GM21529 (cell line): ENCODE measurements around the gene CFAP70.
"Not testable (repeated sequence)": the region's sequence is repeated elsewhere in the genome, so short reads cannot be mapped to it uniquely, and the experiment has no call there.

Source experiments
- ATAC-seq: cut with Tn5 transposase; IDR thresholded peaks from one replicate; pipeline ENCODE4 v1.9.1; 2021; ENCODE audit not compliant: unreplicated experiment

Gene CFAP70

DNA sequence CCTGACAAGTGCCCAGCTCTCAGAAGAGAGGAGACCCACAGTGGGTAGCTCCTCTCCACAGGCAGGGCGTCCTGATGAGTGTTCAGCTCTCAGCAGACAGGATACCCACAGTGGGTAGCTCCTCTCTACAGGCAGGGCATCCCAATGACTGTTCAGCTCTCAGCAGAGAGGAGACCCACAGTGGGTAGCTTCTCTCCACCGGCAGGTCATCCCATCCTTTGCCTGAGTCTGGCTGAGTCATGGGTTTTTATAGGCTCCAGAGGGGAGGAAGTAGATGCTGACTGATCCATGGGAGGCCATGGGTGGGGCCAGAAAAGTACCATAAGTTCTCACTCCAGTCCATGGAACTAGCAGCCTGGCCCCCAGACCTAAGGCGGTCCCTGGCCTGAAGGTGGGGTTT lies 18.5 kb downstream of the CFAP70 start:
- ATAC-seq = no peak

DNA sequence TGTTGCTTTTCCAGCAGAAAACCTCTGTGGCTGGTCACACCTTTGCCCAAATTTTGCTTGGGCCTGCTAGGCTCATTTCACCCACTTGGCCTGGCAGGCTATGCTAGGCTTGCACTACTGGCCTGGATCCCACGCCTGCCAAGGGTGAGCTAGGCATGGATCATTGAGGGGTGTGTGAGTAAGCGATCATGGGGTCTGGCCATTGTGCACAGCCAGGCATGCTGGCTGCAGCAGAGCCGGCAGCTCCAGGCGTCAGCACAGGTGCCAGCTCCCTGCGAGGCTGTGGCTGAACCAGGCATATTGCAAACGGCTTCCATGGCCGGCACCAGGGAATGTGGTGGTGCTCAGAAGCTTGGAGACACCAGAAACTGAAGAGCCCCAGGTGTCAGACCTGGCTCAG lies 19.2 kb downstream of the CFAP70 start:
- ATAC-seq = no peak

DNA sequence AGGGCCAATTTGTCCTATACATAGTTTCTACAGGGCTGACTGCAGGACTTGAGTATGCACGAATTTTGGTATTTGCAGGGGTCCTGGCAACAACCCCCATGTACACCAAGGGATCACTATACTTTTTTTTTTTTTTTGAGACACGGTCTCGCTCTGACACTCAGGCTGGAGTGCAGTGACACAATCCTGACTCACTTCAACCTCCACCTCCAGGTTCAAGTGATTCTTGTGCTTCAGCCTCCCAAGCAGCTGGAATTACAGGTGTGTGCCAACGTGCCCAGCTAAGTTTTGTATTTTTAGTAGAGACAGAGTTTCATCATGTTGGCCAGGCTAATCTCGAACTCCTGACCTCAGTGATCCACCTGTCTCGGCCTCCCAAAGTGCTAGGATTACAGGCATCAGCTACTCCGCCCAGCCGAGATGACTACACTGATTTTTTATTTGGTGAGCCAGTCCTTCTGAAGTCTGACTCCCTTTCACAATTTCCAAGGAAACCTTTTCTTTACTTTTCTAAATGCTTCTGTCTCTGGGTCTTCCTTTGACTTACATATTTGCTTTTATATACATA lies 19.8 kb downstream of the CFAP70 start:
- no peak for ATAC-seq

DNA sequence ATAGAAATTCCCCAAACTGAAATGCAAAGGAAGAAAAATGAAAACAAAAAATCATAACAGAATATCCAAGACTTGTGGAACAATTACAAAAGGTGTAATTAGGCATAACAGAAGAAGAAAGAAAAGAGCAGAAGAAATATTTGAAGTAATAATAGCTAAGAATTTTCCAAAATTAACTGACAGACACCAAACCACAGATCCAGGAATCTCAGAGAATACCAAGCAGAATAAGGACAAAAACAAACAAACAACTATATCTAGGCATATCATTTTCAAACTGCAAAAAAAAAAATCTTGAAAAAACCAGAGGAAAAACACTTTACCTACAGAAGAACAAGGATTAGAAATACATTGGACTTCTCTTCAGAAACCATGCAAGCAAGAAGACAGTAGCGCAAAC lies 25.5 kb downstream of the CFAP70 start:
- no peak for ATAC-seq

DNA sequence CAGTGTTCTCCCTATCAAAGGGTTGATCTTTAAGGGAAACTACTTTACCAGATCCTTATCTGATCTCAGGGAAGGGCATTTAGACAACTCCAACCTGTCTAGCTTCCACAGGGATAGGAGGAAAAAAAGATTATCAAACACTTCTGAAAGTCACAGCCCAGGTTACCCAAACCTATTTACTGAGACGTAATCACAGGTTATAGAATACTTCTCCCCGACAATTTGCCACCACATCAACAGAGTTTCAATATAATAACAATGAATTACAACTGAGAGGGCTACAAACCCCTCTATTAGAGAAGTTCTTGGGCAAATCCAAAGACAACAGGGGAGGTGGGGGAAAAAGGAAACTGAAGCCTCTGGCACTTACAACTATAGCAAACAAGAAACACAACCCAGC lies 26.3 kb downstream of the CFAP70 start:
- no peak for ATAC-seq

DNA sequence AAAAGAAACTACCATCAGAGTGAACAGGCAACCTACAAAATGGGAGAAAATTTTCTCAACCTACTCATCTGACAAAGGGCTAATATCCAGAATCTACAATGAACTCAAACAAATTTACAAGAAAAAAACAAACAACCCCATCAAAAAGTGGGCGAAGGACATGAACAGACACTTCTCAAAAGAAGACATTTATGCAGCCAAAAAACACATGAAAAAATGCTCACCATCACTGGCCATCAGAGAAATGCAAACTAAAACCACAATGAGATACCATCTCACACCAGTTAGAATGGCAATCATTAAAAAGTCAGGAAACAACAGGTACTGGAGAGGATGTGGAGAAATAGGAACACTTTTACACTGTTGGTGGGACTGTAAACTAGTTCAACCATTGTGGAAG lies 30.1 kb downstream of the CFAP70 start:
- ATAC-seq = not testable (repeated sequence)

DNA sequence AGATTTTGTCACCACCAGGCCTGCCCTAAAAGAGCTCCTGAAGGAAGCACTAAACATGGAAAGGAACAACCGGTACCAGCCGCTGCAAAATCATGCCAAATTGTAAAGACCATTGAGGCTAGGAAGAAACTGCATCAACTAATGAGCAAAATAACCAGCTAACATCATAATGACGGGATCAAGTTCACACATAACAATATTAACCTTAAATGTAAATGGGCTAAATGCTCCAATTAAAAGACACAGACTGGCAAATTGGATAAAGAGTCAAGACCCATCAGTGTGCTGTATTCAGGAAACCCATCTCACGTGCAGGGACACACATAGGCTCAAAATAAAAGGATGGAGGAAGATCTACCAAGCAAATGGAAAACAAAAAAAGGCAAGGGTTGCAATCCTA lies 33.4 kb downstream of the CFAP70 start:
- not testable (repeated sequence) for ATAC-seq

DNA sequence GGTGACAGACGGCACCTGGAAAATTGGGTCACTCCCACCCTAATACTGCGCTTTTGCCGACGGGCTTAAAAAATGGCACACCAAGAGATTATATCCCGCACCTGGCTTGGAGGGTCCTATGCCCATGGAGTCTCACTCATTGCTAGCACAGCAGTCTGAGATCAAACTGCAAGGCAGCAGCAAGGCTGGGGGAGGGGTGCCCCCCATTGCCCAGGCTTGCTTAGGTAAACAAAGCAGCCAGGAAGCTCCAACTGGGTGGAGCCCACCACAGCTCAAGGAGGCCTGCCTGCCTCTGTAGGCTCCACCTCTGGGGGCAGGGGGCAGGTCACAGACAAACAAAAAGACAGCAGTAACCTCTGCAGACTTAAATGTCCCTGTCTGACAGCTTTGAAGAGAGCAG lies 35.1 kb downstream of the CFAP70 start:
- not testable (repeated sequence) for ATAC-seq

DNA sequence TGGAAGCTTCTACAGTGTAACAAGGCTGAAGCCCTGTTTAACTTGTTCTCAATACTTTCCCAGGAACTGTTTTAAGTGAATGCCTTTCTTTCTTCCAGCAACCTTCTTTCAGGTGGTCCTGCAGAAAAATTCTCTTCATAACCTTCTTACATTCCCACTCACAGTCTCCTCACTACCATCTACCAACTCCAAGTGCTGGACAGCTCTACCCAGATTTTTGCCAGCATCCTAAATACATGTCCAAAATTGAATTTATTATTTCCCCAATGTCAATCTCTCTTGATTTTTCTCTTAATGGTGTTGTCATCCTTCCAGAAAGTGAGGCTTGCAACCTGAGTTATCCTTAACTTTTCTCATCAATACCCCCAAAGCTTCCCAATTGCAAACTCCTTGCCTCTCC lies 48.2 kb downstream of the CFAP70 start:
- no peak for ATAC-seq

DNA sequence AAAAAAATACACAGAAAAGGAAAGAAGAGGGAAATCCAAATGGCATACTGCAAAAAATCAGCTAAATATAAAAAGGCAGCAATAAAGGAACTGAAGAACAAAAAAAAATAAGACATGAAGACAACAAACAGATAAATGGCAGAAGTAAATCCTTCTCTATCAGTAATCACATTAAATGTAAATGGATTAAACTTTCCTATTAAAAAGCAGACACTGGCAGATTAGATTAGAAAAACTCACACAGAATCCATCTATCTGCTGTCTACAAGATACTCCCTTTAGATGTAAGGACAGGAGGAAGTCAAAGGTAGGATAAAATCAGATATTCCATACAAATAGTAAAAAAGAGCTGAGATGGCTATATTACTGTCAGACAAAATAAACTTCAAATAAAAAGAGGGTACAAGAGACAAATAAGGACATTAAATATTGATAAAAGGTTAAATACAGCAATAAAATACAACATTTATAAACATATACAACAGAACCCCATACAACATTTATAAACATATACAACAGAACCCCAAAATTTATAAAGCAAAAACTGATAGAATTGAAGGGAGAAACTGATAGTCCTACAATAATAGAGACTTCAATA lies 51.4 kb downstream of the CFAP70 start:
- ATAC-seq = no peak

DNA sequence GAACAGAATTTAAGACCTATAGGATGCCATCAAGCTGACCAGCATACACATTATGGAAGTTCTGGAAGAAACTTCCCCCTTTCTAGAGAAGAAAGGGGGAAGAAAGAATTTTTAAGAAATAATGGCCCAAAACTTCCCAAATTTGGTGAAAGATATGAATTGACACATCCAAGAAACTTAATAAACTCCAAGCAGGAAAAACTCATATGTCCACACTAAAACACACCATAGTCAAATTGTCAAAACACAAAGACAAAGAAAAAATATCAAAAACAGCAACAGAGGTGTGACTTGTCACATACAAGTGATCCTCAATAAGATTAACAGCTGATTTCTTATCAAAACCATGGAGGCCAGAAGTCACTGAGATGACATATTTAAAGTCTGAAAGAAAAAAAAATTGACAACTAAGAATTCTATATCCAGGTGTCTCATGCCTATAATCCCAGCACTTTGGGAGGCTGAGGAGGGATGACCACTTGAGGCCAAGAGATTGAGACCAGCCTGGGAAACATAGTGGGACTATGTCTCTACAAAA lies 52.4 kb downstream of the CFAP70 start:
- ATAC-seq = no peak

DNA sequence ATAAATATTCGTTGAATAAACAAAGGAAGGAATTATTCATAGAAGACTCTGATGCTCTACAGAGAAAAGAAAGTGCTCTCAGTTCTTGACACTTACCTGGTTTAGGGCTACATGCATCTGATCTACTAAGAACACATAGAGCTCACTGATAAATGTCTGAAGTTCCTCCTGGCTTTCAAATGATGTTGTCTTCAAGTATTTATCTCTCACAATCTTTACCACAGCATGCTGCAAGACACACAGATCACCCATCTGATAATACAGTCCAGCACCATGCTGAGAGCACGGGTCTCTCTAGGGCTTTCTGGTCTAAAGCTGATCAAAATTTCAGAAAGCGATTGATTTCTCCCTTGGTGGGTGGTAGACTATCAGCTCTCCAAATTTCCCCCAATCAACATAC lies 61.7 kb downstream of the CFAP70 start:
- no peak for ATAC-seq

DNA sequence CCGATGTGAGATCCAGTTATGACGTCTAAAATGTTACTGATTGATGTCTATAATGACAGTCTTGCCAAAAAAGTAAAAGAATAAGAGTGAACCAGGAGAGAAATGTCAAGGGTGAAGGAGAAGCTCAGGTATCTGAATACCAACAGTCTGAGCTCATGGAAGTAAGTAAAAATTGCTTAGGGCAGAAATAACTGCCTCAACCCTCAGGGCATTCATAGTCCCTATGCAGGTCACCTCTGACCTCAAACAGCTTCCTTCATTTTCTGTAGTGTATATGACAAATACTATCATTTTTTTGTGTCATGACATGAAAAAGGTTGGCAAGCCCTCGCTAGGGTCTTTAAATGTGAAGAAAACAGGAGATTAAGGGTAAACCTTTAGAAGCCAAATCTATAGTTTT lies 65.2 kb downstream of the CFAP70 start:
- ATAC-seq = no peak

DNA sequence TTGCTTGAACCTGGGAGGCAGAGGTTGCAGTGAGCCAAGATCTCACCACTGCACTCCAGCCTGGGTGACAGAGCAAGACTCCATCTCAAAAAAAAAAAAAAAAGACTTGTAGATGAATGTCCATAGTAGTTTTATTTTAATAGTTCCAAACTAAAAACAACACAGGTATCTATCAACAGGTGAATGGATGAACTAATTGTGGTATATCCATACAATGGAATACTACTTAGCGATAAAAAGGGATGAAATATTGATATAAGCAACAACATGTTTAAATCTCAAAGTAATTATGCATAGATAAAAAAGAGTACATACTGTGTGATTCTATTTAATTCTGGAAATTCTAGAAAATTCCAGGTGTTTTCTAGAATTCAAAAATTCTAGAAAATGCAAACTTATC lies 68.7 kb downstream of the CFAP70 start:
- ATAC-seq = no peak

DNA sequence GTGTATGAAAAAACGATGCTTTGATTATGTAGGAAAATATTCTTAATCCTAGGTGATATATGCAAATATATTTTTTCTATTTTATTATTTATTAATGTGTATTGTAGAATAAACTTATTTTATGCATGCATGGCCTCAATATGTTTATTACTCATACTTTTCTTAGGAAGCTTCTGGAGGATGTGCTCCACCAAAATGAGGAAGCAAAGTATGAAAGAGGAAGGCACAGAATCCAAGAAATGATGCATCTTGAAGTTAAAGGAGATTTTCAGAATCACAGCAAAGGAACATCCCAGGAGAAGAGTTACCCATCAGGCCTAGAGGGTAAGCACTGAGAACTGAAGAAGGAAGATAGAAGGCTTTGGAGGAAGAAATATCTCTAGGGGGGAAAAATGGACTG lies 71.2 kb downstream of the CFAP70 start:
- ATAC-seq = no peak

DNA sequence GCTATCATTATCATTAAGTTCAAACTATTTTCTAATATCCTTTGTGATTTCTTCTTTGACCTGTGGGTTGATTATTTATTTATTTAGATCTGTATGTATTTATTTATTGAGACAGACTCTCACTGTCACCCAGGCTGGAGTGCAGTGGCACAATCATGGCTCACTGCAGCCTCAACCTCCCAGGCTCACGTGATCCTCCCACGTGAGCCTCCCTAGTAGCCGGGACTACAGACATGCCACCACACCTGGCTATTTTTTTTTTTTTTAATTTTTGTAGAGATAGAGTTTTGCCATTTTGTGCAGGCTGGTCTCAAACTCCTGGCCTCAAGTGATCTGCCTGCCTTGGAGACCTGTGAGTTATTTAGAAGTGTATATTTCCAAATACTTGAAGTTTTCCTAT lies 77.6 kb downstream of the CFAP70 start:
- ATAC-seq = no peak

DNA sequence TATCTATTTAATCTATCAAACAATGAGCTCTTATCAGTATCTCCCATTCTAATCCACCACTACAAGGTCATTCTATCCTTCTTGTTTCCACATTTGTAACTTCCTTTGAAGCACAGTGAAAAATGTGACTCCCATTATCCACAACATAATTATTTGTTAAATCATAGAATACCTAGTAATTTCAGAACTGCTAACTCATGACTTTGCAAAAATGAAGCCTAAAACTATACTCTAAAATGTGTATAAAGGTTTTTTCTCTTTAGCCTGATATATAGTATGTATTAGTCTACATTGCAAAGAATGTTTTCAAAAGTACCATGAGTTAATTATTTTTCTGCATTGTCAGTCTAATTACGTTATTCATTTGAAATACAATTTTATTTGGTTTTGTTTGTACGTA lies 94.2 kb downstream of the CFAP70 start:
- ATAC-seq = no peak

DNA sequence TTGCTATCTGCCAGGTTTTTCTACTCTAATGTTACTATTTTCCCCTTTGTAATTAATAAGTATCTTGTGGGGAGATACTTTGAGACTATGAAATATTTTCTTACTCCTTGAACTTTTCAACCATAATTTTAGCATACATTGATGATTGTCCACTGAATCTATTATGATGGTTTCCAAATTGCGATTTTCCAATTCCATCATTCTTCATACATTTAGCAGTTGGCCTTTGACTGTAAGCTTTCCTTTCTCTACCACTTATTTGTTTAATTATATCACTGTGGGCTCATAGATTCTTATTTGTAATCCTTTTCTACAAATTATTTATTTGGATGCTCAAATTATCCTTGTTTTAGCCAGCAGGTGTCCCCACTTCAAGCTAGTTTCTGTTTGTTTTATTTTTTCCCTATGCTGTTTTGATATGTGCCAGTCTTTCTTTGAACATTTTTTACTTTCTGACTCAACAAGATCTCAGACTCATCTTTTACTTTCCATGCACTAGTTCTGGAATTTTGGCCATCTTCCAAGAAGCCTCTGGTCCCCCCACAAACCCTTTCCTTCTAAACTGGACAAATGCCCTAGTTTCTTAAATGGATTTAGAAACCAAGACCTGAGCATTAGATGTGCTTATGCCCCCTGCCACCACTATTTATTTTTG lies 94.8 kb downstream of the CFAP70 start:
- ATAC-seq = no peak

DNA sequence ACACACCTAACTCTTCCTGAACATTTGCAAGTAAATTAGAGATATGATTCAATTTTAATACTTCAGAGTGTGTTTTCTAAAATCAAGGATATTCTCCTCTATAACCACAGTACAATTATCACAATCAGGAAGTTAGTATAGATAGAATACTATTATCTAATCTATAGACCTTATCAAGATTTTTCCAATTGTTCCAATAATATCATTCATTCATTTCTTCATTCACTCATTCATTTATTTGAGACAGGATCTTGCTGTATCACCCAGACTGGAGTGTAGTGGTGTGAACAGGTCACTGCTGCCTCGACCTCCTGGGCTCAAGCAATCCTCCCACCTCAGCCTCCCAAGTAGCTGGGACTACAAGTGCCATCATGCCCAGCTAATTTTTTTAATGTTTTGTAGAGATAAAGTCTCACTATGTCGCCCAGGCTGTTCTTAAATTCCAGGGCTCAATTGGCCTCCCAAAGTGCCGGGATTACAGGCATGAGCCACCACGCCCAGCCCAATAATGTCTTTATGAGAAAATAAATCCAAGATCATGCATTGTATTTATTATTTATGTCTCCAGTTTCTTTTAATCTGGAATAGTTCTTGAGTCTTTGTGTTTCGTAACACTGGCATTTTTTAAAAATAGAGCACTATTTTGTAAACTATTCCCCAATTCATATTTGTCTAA lies 95.6 kb downstream of the CFAP70 start:
- ATAC-seq = no peak

DNA sequence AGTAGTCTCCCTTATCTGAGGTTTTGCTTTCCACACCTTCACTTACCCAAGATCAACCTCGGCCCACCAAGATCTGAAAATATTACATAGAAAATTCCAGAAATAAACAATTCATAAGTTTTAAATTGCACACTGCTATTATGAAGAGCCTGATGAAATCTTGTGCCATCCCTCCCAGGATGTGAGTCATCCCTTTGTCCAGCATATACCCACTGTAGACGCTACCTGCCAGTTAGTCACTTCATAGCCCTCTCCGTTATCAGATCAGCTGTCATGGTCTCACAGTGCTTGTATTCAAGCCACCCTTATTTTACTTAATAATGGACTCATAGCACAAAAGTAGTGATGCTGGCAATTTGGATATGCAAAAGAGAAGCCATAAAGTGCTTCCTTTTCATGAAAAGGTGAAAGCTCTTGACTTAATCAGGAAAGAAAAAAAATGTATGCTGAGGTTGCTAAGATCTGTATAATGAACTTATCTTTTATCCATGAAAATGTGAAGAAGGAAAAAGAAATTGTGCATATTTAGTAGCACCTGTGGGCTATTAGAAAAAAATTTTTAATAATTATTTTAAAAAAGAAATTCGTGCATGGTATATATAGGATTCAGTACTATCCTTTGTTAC lies 96.4 kb downstream of the CFAP70 start:
- no peak for ATAC-seq

DNA sequence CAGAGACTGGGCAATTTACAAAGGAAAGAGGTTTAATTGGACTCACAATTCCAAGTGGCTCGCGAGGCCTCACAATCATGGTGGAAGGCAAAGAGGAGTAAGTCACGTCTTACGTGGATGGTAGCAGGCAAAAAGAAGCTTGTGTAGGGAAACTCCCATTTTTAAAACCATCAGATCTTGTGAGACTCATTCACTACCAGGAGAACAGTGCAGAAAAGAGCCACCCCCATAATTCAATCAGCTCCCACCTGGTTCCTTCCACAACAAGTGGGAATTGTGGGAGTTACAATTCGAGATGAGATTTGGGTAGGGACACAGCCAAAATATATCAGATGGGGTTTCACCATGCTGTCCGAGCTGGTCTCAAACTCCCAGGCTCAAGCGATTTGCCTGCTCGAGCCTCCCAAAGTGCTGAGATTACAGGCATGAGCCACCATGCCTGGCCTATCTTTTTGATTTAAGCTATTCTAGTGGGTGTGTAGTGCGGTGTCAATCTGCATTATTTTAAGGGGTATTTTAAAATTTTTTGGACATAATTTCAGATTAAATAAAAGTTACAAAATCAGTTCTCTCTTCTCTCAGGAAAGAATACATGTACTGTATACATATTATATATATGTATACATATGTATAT lies 97.2 kb downstream of the CFAP70 start:
- no peak for ATAC-seq
